Adipose tissue (tissue), 3 donors: Measurements from ENCODE around the gene ANTKMT. TPM values are rescaled to one million over a fixed set of nuclear protein-coding genes. Genes with fewer than 3 reads are reported as not detected.
A peak's percentile ranks its signal among the peaks of the same experiment; 100 is the strongest.
"Not testable (repeated sequence)": the region's sequence is repeated elsewhere in the genome, so short reads cannot be mapped to it uniquely, and the experiment has no call there.

Source experiments
- H3K27ac ChIP-seq: one replicate; pipeline ENCODE4 v1.5.1; 2013; ENCODE audit warnings: low read depth, low read length
- WGBS, 3 donors: extraction: QIAGEN DNeasy Blood & Tissue Kit; methylation state at CpG; one replicate each; pipeline ENCODE4 v1.1.7; 2013; 5-methylcytosine and 5-hydroxymethylcytosine counted together
- polyA plus RNA-seq, 3 donors: library from polyadenylated mRNA; stranded (reverse); fragments of 200-250 nt; gene quantifications; one replicate each; pipeline ENCODE4 v1.2.3, GENCODE V29; 2013
- donor health status: healthy with polysubstance abuse.
- donor health status: Bipolar disorder and iron deficiency.
- donor health status: healthy.

ANTKMT gene
- polyA plus RNA-seq, 3 donors = 10.1 to 33.4 (median 26.0) TPM

DNA sequence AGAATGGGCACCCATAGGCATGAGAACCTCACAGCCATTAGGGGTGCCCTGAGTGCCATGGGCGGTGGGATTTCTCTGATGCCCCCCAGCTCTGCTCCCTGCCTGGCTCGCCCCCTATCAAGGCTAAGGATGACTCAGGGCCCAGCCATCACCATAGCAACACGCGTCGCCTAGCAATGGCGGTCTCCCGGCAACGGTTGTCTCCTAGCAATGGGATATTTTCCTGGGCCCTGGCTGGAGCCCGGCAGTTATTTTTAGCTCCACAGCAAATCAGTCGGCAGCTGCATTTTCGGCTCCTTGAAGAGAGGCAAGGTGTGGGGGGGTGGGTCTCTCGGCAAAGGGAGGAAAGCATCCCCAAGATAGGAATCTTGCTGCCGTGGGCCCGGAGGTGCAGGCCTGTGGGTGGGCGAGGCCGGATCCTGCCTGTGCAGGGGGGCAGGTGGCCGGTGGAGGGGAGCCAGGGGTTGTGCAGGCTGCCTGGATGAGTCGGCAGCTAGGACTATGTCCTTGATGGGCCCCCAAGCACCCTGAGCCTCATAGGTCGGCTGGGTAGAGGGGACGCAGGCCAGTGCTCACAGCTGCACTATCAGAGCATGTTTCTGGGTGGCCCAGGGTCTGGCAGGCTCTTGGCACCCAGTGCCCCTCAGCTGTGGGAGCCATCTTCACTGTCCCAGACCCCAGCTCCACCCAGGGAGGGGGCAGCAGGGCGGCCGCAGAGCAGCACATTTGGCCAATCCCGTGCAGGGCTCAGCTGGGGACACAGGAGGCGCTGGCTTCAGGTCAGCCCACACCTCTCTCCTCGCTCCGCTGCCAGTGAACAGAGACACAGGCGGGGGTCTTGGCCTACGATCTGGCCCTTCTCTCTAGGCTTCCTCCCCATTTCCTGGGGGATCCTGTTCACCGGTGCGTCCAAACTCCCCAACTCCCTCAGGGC is 11.1 kb upstream of the ANTKMT start:
- H3K27ac ChIP-seq = no peak overlapping the region
- 25 to 28% (median 27%) methylated on average over 30 of the region's 30 CpGs for WGBS, 3 donors

DNA sequence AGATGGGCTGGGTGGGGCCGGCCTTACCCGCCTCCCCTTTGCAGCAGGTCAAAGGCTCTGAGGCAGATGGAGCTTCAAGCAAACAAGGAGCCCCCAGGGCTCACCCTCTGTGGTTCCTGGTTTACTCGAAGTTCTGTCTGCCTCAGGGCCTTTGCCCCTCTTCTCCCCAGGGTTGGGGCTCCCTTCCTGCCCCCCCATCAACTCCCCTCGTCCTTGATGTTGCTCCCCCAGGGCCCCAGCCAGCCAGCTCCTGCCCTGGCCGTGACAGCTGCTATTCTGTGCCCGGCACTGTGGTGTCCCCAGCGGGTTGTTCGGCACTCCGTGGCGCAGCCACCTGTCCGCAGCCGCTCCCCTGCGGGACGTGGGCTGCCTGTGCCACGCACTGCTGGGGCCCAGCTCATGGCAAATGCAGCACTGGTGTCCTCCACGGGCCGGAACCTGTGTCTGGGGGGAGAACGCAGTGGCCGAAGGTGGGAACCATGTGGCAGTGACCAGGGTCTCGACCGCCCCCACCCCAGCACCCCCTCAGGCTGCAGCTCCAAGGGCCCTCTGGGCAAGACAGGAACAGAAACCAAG is 10.4 kb upstream of the ANTKMT start:
- no peak overlapping the region for H3K27ac ChIP-seq

GRCh38 chr16:711084-711483 is 9.9 kb upstream of the ANTKMT start:
- H3K27ac ChIP-seq = no peak overlapping the region
- WGBS, 3 donors = 56 to 75% (median 74%) methylated on average over 12 of the region's 12 CpGs

More for the DNA sequence above, 10.4 kb upstream of the ANTKMT start:
- 62 to 68% (median 67%) methylated on average over 21 of the region's 21 CpGs for WGBS, 3 donors

GRCh38 chr16:711548-712320 is 9.2 kb upstream of the ANTKMT start:
- WGBS, 3 donors = 9 to 11% (median 9%) methylated on average over 22 to 25 of the region's 25 CpGs
- no peak overlapping the region for H3K27ac ChIP-seq

GRCh38 chr16:712740-713250 is 8.2 kb upstream of the ANTKMT start:
- 50 to 56% (median 50%) methylated on average over 13 of the region's 13 CpGs for WGBS, 3 donors
- H3K27ac ChIP-seq = not testable (repeated sequence)

GRCh38 chr16:714079-714478 is 6.9 kb upstream of the ANTKMT start:
- 63 to 70% (median 63%) methylated on average over 11 of the region's 11 CpGs for WGBS, 3 donors
- H3K27ac ChIP-seq = no peak overlapping the region

DNA sequence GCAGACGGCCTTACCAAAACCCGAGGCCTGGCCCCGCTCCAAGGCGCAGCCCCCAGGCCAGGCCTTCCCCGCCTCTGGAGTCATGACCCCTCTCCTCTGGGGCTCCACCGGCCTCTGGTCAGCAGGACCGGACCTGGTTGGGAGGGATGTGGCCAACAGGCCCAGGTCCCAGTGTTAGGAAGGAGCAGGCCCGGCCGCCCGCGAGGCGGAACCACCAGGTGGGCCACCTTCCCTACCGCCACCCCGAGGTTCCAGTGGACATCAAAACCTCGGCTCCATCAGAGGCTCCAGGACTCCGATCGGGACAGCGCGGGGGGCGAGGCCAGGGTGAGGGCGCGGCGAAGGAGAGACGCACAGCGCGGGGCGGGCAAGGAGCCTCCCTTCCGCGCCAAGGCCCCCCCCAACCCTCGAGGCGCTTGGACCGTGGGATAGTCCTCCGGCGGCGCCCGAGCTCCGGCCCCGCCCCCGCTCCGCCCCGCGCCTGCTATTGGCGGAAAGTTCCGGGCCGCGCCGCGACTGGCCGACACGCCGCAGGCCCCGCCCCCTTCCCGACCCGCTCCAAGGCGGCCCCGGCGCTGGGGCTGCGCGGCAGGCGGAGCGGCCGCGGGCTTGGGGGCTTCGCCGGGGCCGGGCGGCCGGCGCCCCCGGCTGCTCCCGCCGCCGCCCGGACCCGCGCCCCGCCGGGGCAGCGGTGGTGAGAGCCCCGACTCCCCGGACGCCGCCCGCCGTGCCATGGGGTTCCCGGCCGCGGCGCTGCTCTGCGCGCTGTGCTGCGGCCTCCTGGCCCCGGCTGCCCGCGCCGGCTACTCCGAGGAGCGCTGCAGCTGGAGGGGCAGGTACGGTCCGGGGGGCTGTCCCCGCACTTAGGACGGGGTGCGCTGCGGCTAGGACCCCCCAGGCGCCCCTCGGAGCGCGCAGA is 6.1 kb upstream of the ANTKMT start, which contains the start of gene METRN:
Gene METRN (plus strand): TSS at position 561 of the 919 bp plus-strand sequence. CDS start 172 bp downstream, at position 733.
- H3K27ac ChIP-seq = no peak within 1 kb of the TSS
- 4 to 6% (median 4%) methylated on average over 74 to 108 of the region's 108 CpGs for WGBS, 3 donors

DNA sequence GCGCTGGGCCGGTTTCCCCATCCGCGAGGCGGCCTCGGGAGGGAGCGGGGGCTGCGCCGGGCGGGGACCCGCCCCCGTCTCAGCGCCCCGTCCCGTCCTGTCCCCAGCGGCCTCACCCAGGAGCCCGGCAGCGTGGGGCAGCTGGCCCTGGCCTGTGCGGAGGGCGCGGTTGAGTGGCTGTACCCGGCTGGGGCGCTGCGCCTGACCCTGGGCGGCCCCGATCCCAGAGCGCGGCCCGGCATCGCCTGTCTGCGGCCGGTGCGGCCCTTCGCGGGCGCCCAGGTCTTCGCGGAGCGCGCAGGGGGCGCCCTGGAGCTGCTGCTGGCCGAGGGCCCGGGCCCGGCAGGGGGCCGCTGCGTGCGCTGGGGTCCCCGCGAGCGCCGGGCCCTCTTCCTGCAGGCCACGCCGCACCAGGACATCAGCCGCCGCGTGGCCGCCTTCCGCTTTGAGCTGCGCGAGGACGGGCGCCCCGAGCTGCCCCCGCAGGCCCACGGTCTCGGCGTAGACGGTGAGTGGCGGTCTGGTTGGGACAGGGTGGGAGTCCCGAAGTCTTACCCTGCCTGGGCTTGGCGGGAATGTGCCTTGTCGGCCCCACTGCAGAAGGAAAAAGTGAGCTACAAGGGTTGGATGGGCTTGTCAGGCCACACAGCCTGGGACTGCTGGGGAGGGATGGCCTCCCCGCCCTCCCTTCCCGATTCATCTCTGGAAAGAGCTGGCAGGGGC is 5.3 kb upstream of the ANTKMT start:
- 1 to 3% (median 2%) methylated on average over 44 to 74 of the region's 74 CpGs for WGBS, 3 donors
- H3K27ac ChIP-seq = no peak overlapping the region

- WGBS, 3 donors = 16 to 34% (median 27%) methylated on average over 10 to 12 of the region's 12 CpGs
- H3K27ac ChIP-seq = no peak overlapping the region
Observed at GRCh38 chr16:716200-716568, 4.8 kb upstream of the ANTKMT start.

GRCh38 chr16:716768-717325 is 4.1 kb upstream of the ANTKMT start:
- WGBS, 3 donors = 83 to 93% (median 86%) methylated on average over 24 to 29 of the region's 29 CpGs
- H3K27ac ChIP-seq = no peak overlapping the region

DNA sequence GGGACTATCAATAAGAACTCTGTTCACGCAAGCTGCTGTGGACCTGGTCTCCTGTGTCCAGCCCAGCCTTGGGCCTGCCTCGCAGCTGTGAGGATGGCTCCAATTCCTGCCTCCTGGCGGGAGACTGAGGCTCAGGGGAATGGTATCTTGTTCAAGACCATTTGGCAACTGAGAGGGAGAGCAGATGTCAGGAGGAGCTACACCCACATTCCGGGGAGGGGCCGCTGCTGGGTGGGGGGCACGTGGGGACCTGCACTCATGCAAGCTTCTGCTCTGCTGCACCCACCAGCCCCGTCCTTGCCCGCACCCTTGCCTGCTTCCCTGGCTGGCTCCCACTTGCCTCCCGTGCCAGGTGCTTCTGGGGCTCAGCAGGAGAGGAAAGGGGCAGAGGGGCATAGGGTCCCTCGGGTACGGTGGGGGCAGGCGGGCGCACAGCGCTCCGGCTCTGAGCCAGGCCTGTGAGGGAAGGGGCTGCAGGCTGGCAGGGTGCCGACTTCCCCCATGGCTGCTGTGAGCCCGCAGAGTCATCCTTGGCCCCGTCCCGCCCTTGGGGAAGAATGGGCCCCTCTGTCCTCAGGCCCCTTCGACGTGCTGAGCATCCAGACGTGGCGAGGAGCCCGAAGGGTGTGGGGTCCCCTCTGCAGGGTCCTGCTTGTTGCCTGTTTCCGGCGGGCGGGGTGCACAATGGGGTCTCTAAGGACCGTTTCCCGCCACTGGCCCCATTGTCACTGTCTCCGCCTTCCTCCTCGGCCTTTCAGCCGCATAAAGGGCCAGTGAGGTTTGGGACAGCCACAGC is 3.3 kb upstream of the ANTKMT start:
- WGBS, 3 donors = 72 to 79% (median 79%) methylated on average over 31 to 32 of the region's 32 CpGs
- H3K27ac ChIP-seq = no peak overlapping the region

DNA sequence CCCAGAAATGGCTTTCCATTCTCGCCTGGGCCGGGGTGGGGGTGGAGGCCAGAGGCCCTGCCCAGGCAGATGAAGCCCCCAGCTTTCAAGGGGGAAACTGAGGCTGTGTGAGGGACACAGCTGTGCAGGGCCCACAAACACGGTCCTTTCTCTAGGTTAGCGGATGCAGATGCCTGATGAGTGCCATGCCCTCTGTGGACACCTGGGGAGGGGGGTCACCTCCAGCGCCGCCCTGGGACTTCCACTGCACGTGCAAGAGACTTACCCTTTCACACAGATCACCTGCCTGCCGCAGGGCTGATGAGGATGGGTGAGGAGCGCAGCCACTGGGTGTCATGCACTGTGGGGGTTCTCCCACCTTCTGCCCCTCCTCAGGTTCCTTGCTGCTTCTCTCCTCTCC is 2.6 kb upstream of the ANTKMT start:
- H3K27ac ChIP-seq = no peak overlapping the region
- WGBS, 3 donors = 87 to 94% (median 94%) methylated on average over 9 of the region's 9 CpGs

DNA sequence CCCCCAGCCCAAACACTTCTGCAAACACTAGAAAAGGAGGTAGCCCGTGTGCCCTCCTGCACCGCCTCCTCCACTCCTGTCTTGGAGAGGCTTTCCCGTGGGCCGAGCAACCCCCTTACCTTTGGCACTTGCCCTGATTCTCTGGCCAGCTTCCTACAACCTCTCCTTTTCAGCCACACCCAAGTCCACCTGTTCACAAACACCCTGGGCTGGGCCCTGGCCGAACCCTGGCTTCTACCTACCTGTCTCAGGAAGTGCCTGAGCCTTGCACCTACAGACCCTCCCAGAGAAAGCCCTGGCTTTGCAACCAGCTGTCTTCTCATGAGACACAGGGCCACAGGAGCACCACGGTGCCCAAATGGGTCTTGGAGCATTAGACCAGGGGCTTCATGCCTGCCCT is 2.0 kb upstream of the ANTKMT start:
- H3K27ac ChIP-seq = no peak overlapping the region
- WGBS, 3 donors = 76 to 84% (median 82%) methylated on average over 6 of the region's 6 CpGs

- WGBS, 3 donors = 5 to 13% (median 10%) methylated on average over 15 to 16 of the region's 16 CpGs
- no peak overlapping the region for H3K27ac ChIP-seq
Observed at GRCh38 chr16:719815-720446, 1.0 kb upstream of the ANTKMT start.

DNA sequence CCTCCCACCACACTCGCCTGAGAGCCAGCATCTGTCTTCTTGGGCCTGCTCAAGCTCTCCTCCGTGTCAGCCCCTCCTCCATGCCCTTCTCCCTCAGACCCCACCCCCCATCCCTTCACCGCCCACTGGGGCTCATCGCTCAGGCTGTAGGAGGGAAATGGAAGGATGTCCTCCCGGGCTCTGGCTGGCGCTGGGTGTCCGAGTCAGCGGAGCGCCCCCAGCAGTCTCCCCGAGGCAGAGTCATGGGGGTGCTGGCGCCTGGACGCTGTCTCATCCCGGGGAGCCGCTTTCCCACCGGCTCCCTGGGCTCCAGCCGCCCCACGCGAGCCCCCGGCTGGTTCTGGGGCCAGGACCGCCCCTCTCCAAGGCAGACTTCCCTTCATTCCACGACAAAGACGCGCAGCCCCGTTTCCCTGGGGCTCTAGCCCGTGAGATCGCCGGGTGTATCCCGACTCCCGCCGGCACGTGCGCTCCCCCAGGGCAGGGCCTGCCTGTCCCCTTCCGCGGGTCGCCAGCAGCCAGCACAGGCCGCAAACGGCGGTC is 428 bp upstream of the ANTKMT start:
- peak overlapping the region; percentile 62 for H3K27ac ChIP-seq
- 0 to 1% (median 1%) methylated on average over 38 of the region's 38 CpGs for WGBS, 3 donors
